SK-N-SH (cell line): ENCODE results near the gene C19orf67. TPM values are rescaled to one million over a fixed set of nuclear protein-coding genes. Genes with fewer than 3 reads are reported as not detected.

Experiments used
- CTCF ChIA-PET: fragments of 300-600, 350-600 bp; formaldehyde crosslinking; extraction: SDS; loops from one replicate; lab custom pipeline; 2021; lab: Yijun Ruan, JAX
- POLR2A ChIA-PET: fragments of 350-600 bp; sonication (Branson Sonifier 250); formaldehyde crosslinking; extraction: SDS; loops from one replicate; lab custom pipeline; 2020; ENCODE audit warnings: antibody characterized with exemption, inconsistent platforms; lab: Yijun Ruan, JAX
- DNase-seq: peaks from one replicate; pipeline ENCODE4 v3.0.0; 2012
- H2AFZ ChIP-seq: fragments of 200-600 bp; sonication (generic); 2 replicates; pipeline ENCODE4 v1.8.1; 2016; ENCODE audit warnings: antibody characterized with exemption, mild to moderate bottlenecking, low read depth
- H3F3A ChIP-seq: fragments of 200-600 bp; sonication (generic); replicated peaks from 2 replicates; pipeline ENCODE3; 2016; ENCODE audit warnings: antibody characterized with exemption, mild to moderate bottlenecking; ENCODE audit not compliant: insufficient read depth
- H3K27ac ChIP-seq, 2 experiments: fragments of 200-500 bp in 1 of 2; fragments of 200-600 bp in 1 of 2; sonication (Bioruptor generic) in 1 of 2; sonication (generic), shearing (Covaris generic) in 1 of 2; 2 replicates each; pipeline versions ENCODE4 v1.5.1 to v1.6.1; 2014 to 2016; ENCODE audit warnings: low read depth in 2 of 2, inconsistent platforms in 1 of 2, low read length in 1 of 2, mild to moderate bottlenecking in 1 of 2, mixed read lengths in 1 of 2
- H3K27me3 ChIP-seq: fragments of 200-600 bp; sonication (generic), shearing (Covaris generic); 2 replicates; pipeline ENCODE4 v1.6.1; 2016; ENCODE audit warnings: mixed run types; ENCODE audit not compliant: insufficient read depth
- H3K36me3 ChIP-seq, 2 experiments: fragments of 200-500 bp in 1 of 2; fragments of 200-600 bp in 1 of 2; sonication (Bioruptor generic) in 1 of 2; sonication (generic) in 1 of 2; replicated peaks in 1 of 2; 2 replicates each; pipeline versions ENCODE3 to v1.5.1; 2014 to 2016; ENCODE audit warnings: low read length in 1 of 2, mild to moderate bottlenecking in 1 of 2; ENCODE audit not compliant: insufficient read depth in 2 of 2, control insufficient read depth in 1 of 2
- H3K4me1 ChIP-seq, 2 experiments: fragments of 200-500 bp in 1 of 2; fragments of 200-600 bp in 1 of 2; sonication (Bioruptor generic) in 1 of 2; sonication (generic), shearing (Covaris generic) in 1 of 2; 2 replicates each; pipeline versions ENCODE4 v1.5.1 to v1.6.1; 2014 to 2016; ENCODE audit warnings: low read depth in 1 of 2, low read length in 1 of 2, mixed run types in 1 of 2; ENCODE audit not compliant: insufficient read depth in 2 of 2, control insufficient read depth in 1 of 2
- H3K4me2 ChIP-seq: fragments of 200-600 bp; sonication (generic), shearing (Covaris generic); 2 replicates; pipeline ENCODE4 v1.6.1; 2017; ENCODE audit warnings: mixed run types
- H3K4me3 ChIP-seq, 2 experiments: fragments of 200-500 bp in 1 of 2; fragments of 200-600 bp in 1 of 2; sonication (Bioruptor generic) in 1 of 2; sonication (generic), shearing (Covaris generic) in 1 of 2; 2 replicates each; pipeline versions ENCODE4 v1.5.1 to v1.8.1; 2014 to 2016; ENCODE audit warnings: low read depth in 2 of 2, inconsistent platforms in 1 of 2, low read length in 1 of 2, mild to moderate bottlenecking in 1 of 2, mixed read lengths in 1 of 2, moderate library complexity in 1 of 2
- H3K79me2 ChIP-seq: fragments of 200-600 bp; sonication (generic); 2 replicates; pipeline ENCODE4 v1.8.1; 2017; ENCODE audit warnings: mild to moderate bottlenecking; ENCODE audit not compliant: insufficient read depth
- H3K9ac ChIP-seq: fragments of 200-600 bp; sonication (generic); 2 replicates; pipeline ENCODE4 v1.6.1; 2017; ENCODE audit warnings: mixed run types
- H3K9me2 ChIP-seq: fragments of 200-600 bp; sonication (generic); 2 replicates; pipeline ENCODE4 v1.6.1; 2017; ENCODE audit warnings: mixed run types
- H3K9me3 ChIP-seq: fragments of 200-600 bp; sonication (generic); 2 replicates; pipeline ENCODE4 v1.6.1; 2017; ENCODE audit warnings: mixed run types, mild to moderate bottlenecking, moderate library complexity
- H4K20me1 ChIP-seq: fragments of 200-600 bp; sonication (generic); 2 replicates; pipeline ENCODE4 v1.6.1; 2017; ENCODE audit warnings: mild to moderate bottlenecking, mixed run types; ENCODE audit not compliant: insufficient read depth
- CHD2 ChIP-seq: fragments of 150-350 bp; IDR thresholded peaks from 2 replicates; pipeline ENCODE4 v1.6.1; 2018; ENCODE audit warnings: low read length; ENCODE audit not compliant: partially characterized antibody
- ELF1 ChIP-seq: IDR thresholded peaks from 2 replicates; pipeline ENCODE4 v1.4.0; 2012
- EZH2phosphoT487 ChIP-seq: fragments of 200-600 bp; sonication (generic); IDR thresholded peaks from 2 replicates; pipeline ENCODE4 v1.6.1; 2017; ENCODE audit warnings: low read depth, mixed run types, mild to moderate bottlenecking, antibody characterized with exemption, moderate library complexity, borderline replicate concordance
- FOSL2 ChIP-seq: IDR thresholded peaks from 2 replicates; pipeline ENCODE4 v1.4.0; 2012; ENCODE audit warnings: low read depth, mild to moderate bottlenecking, moderate library complexity, borderline replicate concordance
- GABPA ChIP-seq: IDR thresholded peaks from 2 replicates; pipeline ENCODE4 v1.4.0; 2012; ENCODE audit warnings: low read depth, mild to moderate bottlenecking
- MEF2A ChIP-seq: IDR thresholded peaks from 2 replicates; pipeline ENCODE4 v1.4.0; 2012; ENCODE audit warnings: low read depth, borderline replicate concordance
- NRF1 ChIP-seq: IDR thresholded peaks from 2 replicates; pipeline ENCODE4 v1.6.1; 2012; ENCODE audit warnings: low read depth, mild to moderate bottlenecking, low read length
- POLR2AphosphoS5 ChIP-seq: IDR thresholded peaks from 2 replicates; pipeline ENCODE4 v1.6.1; 2012; ENCODE audit warnings: low read depth, low read length
- RAD21 ChIP-seq: IDR thresholded peaks from 2 replicates; pipeline ENCODE4 v1.6.1; 2012; ENCODE audit warnings: mild to moderate bottlenecking, low read length
- RCOR1 ChIP-seq: fragments of 150-350 bp; IDR thresholded peaks from 2 replicates; pipeline ENCODE4 v1.6.1; 2017; ENCODE audit warnings: antibody characterized with exemption, low read length
- RFX5 ChIP-seq: IDR thresholded peaks from 2 replicates; pipeline ENCODE4 v1.6.1; 2012; ENCODE audit warnings: mild to moderate bottlenecking, improper control_type of control experiment, low read length
- RXRA ChIP-seq: IDR thresholded peaks from 2 replicates; pipeline ENCODE4 v1.4.0; 2012; ENCODE audit warnings: low read depth, mild to moderate bottlenecking, borderline replicate concordance
- SMC3 ChIP-seq: IDR thresholded peaks from 2 replicates; pipeline ENCODE4 v1.6.1; 2012; ENCODE audit warnings: low read depth, low read length, improper control_type of control experiment
- TAF1 ChIP-seq: IDR thresholded peaks from 2 replicates; pipeline ENCODE4 v1.6.1; 2012; ENCODE audit warnings: low read depth, mild to moderate bottlenecking, low read length, moderate library complexity, borderline replicate concordance
- TEAD4 ChIP-seq: IDR thresholded peaks from 2 replicates; pipeline ENCODE4 v1.4.0; 2012; ENCODE audit warnings: mild to moderate bottlenecking, borderline replicate concordance; ENCODE audit not compliant: insufficient read depth
- WGBS: methylation state at CpG from one replicate; pipeline ENCODE4 v1.1.6; 2017; ENCODE audit warnings: low lambda C conversion rate; 5-methylcytosine and 5-hydroxymethylcytosine counted together
- polyA plus RNA-seq, 3 experiments: library from polyadenylated mRNA; depleted of rRNA; stranded (reverse); fragments of >200 nt; gene quantifications; 2 replicates each; pipeline ENCODE4 v1.2.3, GENCODE V29; 2012
- TF ChIP-seq, protein P1 (sequence below): IDR thresholded peaks from 2 replicates; pipeline ENCODE4 v1.4.0; 2012; ENCODE audit warnings: low read depth
- TF ChIP-seq, protein P2 (sequence below): fragments of 150-350 bp; IDR thresholded peaks from 2 replicates; pipeline ENCODE4 v1.6.1; 2017; ENCODE audit warnings: antibody characterized with exemption, low read length, low read depth, borderline replicate concordance
- TF ChIP-seq, protein P3 (sequence below): fragments of 150-350 bp; IDR thresholded peaks from 2 replicates; pipeline ENCODE4 v1.6.1; 2016; ENCODE audit warnings: mild to moderate bottlenecking, low read depth, low read length
- TF ChIP-seq, protein P4 (sequence below): IDR thresholded peaks from 2 replicates; pipeline ENCODE4 v1.6.1; 2012; ENCODE audit warnings: mild to moderate bottlenecking, low read depth, low read length, moderate library complexity

Gene C19orf67
- polyA plus RNA-seq, 1 of the 3 experiments (the other 2 are of a cell fraction): not detected

DNA sequence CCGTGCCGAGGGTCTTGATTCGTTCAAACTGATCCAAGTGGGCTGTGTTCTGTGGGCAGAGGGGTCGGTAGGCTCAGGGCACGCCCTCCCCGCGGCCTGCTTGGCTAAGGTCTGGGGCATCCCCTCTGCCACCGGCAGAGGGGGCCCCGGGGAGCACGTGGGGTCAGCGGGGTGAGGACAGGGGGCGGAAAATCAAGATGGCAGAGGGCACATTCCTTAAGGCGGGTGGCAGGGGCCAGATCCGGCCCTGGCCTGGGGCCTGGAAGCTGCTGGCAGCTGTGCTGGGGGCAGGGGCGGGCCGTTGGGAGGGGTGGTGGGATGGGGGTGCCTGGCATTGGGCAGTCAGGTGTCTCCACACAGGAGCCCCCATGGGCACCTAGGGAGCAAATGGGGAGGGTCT lies 21.3 kb upstream of the C19orf67 start (continued):
- TF ChIP-seq CHD2: no peak
- no peak for TF ChIP-seq SMC3
- TF ChIP-seq EZH2phosphoT487: no peak
- TF ChIP-seq, protein P1, sequence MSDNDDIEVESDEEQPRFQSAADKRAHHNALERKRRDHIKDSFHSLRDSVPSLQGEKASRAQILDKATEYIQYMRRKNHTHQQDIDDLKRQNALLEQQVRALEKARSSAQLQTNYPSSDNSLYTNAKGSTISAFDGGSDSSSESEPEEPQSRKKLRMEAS: no peak
- TF ChIP-seq, protein P2, sequence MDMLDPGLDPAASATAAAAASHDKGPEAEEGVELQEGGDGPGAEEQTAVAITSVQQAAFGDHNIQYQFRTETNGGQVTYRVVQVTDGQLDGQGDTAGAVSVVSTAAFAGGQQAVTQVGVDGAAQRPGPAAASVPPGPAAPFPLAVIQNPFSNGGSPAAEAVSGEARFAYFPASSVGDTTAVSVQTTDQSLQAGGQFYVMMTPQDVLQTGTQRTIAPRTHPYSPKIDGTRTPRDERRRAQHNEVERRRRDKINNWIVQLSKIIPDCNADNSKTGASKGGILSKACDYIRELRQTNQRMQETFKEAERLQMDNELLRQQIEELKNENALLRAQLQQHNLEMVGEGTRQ: no peak
- no peak for TF ChIP-seq TEAD4
- TF ChIP-seq ELF1: no peak
- TF ChIP-seq MEF2A: no peak
- no peak for TF ChIP-seq POLR2AphosphoS5

DNA sequence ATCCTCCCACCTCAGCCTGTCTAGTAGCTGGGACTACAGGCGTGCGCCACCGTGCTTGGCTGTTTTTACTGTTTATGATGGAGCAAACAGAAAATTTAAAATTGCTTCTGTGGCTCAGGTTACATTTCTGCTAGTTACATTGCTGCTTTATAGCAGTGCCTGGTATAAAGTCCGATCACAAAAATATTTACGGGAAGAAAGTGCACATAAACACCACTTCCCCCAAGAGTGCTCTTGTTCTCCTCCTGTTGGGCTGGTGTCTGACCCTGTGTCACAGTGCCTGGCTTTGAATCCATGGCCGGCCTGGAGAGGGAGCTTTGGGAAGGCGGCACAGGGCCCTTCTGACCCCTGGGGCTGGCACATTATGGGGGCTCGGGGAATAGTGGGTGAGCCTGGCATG lies 20.1 kb upstream of the C19orf67 start:
- H3K4me2 ChIP-seq: no peak overlapping the region
- H4K20me1 ChIP-seq: no peaks in the 10 kb centered on the region
- H3K4me1 ChIP-seq: no peaks in the 10 kb centered on the region
- DNase-seq: no peak
- H3K27me3 ChIP-seq: no peaks in the 10 kb centered on the region
- ChIA-PET CTCF (interaction anchor here (0.8 to 1.3 kb wide), 2 partner anchors 9 to 32 kb away, joined by 3 to 4 read pairs; no protein-coding TSS in a partner anchor), POLR2A (no interaction called here)
- H3K79me2 ChIP-seq: peaks cover 13% of the 10 kb centered on the region; the same call in 1 of the 2 replicates
- H3K4me3 ChIP-seq: no peak overlapping the region
- no peak overlapping the region for H3K27ac ChIP-seq
- H3K9me3 ChIP-seq: no peaks in the 10 kb centered on the region
- no peaks in the 10 kb centered on the region for H3F3A ChIP-seq
- H3K36me3 ChIP-seq: peaks cover 7 to 9% of the 10 kb centered on the region in 2 experiments
- no peak for TF ChIP-seq ELF1
- TF ChIP-seq SMC3: no peak
- TF ChIP-seq, protein P3, sequence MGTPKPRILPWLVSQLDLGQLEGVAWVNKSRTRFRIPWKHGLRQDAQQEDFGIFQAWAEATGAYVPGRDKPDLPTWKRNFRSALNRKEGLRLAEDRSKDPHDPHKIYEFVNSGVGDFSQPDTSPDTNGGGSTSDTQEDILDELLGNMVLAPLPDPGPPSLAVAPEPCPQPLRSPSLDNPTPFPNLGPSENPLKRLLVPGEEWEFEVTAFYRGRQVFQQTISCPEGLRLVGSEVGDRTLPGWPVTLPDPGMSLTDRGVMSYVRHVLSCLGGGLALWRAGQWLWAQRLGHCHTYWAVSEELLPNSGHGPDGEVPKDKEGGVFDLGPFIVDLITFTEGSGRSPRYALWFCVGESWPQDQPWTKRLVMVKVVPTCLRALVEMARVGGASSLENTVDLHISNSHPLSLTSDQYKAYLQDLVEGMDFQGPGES: no peak
- no peak for TF ChIP-seq MEF2A
- TF ChIP-seq TAF1: no peak
- no peak for TF ChIP-seq EZH2phosphoT487
- no peak overlapping the region for H2AFZ ChIP-seq
- H3K9me2 ChIP-seq: no peaks in the 10 kb centered on the region
- no peak overlapping the region for H3K9ac ChIP-seq
- 96% methylated on average over 8 of the region's 8 CpGs for WGBS

DNA sequence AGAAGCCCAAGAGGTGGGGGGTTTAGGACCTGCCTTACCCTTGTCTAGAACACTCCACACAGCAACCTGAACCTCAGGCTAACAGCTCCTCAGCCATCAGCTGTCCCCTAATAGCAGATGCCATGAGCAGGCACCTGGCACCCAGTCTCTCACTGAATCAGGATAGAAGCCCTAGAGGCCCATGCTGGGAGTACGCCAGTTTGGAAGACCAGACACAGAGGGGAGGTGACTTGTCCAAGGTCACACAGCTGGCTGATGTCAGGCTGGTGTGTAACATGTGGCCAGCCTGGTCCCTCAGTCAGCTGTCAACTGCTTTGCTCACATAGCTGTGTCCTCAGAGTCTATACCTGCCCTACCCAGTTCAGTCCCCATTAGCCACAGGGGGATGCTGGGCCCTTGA lies 17.7 kb upstream of the C19orf67 start:
- H3K9me3 ChIP-seq: no peaks in the 10 kb centered on the region
- H3K9me2 ChIP-seq: no peaks in the 10 kb centered on the region
- 100% methylated on average over 1 of the region's 1 CpG for WGBS
- peaks cover 7 to 10% of the 10 kb centered on the region in 2 experiments for H3K36me3 ChIP-seq
- H3K9ac ChIP-seq: no peak overlapping the region
- no peak overlapping the region for H3K4me3 ChIP-seq
- DNase-seq: no peak
- no peak overlapping the region for H3K4me2 ChIP-seq
- no peaks in the 10 kb centered on the region for H4K20me1 ChIP-seq
- H3F3A ChIP-seq: no peaks in the 10 kb centered on the region
- no peaks in the 10 kb centered on the region for H3K4me1 ChIP-seq
- ChIA-PET POLR2A (no interaction called here), CTCF (interaction anchor here (1.1 to 1.7 kb wide), 2 partner anchors 29 to 31 kb away, joined by 4 to 7 read pairs; partner anchors contain the start of gene MISP3)
- H2AFZ ChIP-seq: no peak overlapping the region
- H3K27ac ChIP-seq: no peak overlapping the region
- H3K27me3 ChIP-seq: no peaks in the 10 kb centered on the region
- H3K79me2 ChIP-seq: no peaks in the 10 kb centered on the region
- TF ChIP-seq, protein P2: no peak
- TF ChIP-seq SMC3 (no peak), RFX5 (no peak), TAF1 (no peak), GABPA (no peak), CHD2 (no peak), RAD21 (no peak), FOSL2 (no peak), RXRA (no peak), ELF1 (no peak), NRF1 (no peak), RCOR1 (no peak)
- TF ChIP-seq, protein P4, sequence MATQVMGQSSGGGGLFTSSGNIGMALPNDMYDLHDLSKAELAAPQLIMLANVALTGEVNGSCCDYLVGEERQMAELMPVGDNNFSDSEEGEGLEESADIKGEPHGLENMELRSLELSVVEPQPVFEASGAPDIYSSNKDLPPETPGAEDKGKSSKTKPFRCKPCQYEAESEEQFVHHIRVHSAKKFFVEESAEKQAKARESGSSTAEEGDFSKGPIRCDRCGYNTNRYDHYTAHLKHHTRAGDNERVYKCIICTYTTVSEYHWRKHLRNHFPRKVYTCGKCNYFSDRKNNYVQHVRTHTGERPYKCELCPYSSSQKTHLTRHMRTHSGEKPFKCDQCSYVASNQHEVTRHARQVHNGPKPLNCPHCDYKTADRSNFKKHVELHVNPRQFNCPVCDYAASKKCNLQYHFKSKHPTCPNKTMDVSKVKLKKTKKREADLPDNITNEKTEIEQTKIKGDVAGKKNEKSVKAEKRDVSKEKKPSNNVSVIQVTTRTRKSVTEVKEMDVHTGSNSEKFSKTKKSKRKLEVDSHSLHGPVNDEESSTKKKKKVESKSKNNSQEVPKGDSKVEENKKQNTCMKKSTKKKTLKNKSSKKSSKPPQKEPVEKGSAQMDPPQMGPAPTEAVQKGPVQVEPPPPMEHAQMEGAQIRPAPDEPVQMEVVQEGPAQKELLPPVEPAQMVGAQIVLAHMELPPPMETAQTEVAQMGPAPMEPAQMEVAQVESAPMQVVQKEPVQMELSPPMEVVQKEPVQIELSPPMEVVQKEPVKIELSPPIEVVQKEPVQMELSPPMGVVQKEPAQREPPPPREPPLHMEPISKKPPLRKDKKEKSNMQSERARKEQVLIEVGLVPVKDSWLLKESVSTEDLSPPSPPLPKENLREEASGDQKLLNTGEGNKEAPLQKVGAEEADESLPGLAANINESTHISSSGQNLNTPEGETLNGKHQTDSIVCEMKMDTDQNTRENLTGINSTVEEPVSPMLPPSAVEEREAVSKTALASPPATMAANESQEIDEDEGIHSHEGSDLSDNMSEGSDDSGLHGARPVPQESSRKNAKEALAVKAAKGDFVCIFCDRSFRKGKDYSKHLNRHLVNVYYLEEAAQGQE: no peak
